HepG2 (cell line): ENCODE results near the gene R3HDM1. TPM values are rescaled to one million over a fixed set of nuclear protein-coding genes. Genes with fewer than 3 reads are reported as not detected.

Source experiments
- ATAC-seq: fragments of 200-7000 bp; cut with Tn5 transposase; 3 replicates; pipeline ENCODE4 v1.9.1; 2020; ENCODE audit warnings: mild to moderate bottlenecking, moderate library complexity
- BruUV-seq: library from RNA; stranded (reverse); fragments of 400-500 nt; replicated peaks from 2 replicates; lab custom pipeline; 2021; lab: Mats Ljungman, UMichigan
- CTCF ChIA-PET: fragments of 300-600 bp; formaldehyde crosslinking; extraction: SDS; loops from one replicate; lab custom pipeline; 2021; ENCODE audit warnings: low total read pairs, inconsistent platforms, low intra/inter-chr PET ratio; lab: Yijun Ruan, JAX
- POLR2A ChIA-PET: fragments of 350-600 bp; sonication (Branson Sonifier 250); formaldehyde crosslinking; loops from one replicate; lab custom pipeline; 2020; ENCODE audit warnings: antibody characterized with exemption, inconsistent platforms; lab: Yijun Ruan, JAX
- DNase-seq: peaks from one replicate; pipeline ENCODE4 v3.0.0-alpha.2; 2015; ENCODE audit warnings: low spot score
- FAIRE-seq: peaks from 3 replicates; lab custom pipeline; 2011; peaks lifted over from hg19 to GRCh38; lab: Jason Lieb, UNC
- H2AFZ ChIP-seq: one replicate; pipeline ENCODE4 v1.6.1; 2011; ENCODE audit warnings: low read length, inconsistent platforms
- H3K27ac ChIP-seq: fragments of 300-600 bp; 3 replicates; pipeline ENCODE4 v1.8.0; 2011; ENCODE audit warnings: mixed run types, mild to moderate bottlenecking, mixed read lengths, low read length, inconsistent platforms; ENCODE audit not compliant: insufficient read depth; ENCODE audit errors: extremely low read length
- H3K27me3 ChIP-seq, 2 experiments: fragments of 200-600 bp in 1 of 2; 2 replicates in 1 of 2; 3 replicates in 1 of 2; pipeline versions ENCODE4 v1.6.0 to v1.8.0; 2011; ENCODE audit warnings: low read length in 2 of 2, mild to moderate bottlenecking in 2 of 2, moderate library complexity in 2 of 2, inconsistent platforms in 1 of 2; ENCODE audit not compliant: insufficient read depth in 2 of 2, control insufficient read depth in 1 of 2
- H3K36me3 ChIP-seq, 2 experiments: fragments of 200-600 bp in 1 of 2; replicated peaks in 1 of 2; 2 replicates in 1 of 2; 3 replicates in 1 of 2; pipeline versions ENCODE4 v1.5.1 to v1.8.0; 2011; ENCODE audit warnings: low read length in 2 of 2, inconsistent platforms in 1 of 2; ENCODE audit not compliant: insufficient read depth in 2 of 2, control insufficient read depth in 1 of 2
- H3K4me1 ChIP-seq: 2 replicates; pipeline ENCODE4 v1.5.1; 2012; ENCODE audit warnings: low read length, inconsistent platforms; ENCODE audit not compliant: insufficient read depth
- H3K4me2 ChIP-seq: 2 replicates; pipeline ENCODE4 v1.6.0; 2011; ENCODE audit warnings: low read depth, low read length, inconsistent platforms
- H3K4me3 ChIP-seq, 3 experiments: fragments of 200-600 bp in 1 of 3; sonication (generic), shearing (Covaris generic) in 1 of 3; replicated peaks in 1 of 3; 2 replicates each; pipeline ENCODE4 v1.5.1; 2011 to 2016; ENCODE audit warnings: low read length in 3 of 3, inconsistent platforms in 2 of 3, low read depth in 2 of 3, mild to moderate bottlenecking in 2 of 3, control low read depth in 1 of 3, mixed read lengths in 1 of 3; ENCODE audit not compliant: insufficient read depth in 1 of 3
- H3K79me2 ChIP-seq: one replicate; pipeline ENCODE4 v1.6.1; 2011; ENCODE audit warnings: low read length, inconsistent platforms; ENCODE audit not compliant: insufficient read depth
- H3K9ac ChIP-seq: 2 replicates; pipeline ENCODE4 v1.6.0; 2011; ENCODE audit warnings: mild to moderate bottlenecking, low read depth, low read length, inconsistent platforms; ENCODE audit not compliant: insufficient read depth
- H3K9me3 ChIP-seq: 2 replicates; pipeline ENCODE4 v1.5.1; 2012; ENCODE audit warnings: mild to moderate bottlenecking, low read length
- H4K20me1 ChIP-seq: 2 replicates; pipeline ENCODE4 v1.6.0; 2011; ENCODE audit warnings: inconsistent platforms, mild to moderate bottlenecking, low read length, moderate library complexity; ENCODE audit not compliant: insufficient read depth
- IKZF1 ChIP-seq: fragments of 450-650 bp; IDR thresholded peaks from 2 replicates; pipeline ENCODE4 v1.7.1; 2016
- SETDB1 ChIP-seq: sonication (generic); formaldehyde crosslinking; IDR thresholded peaks from 2 replicates; pipeline ENCODE4 v1.5.1; 2020; ENCODE audit warnings: missing genetic modification reagents, mild to moderate bottlenecking, borderline replicate concordance
- TCF7L2 ChIP-seq: IDR thresholded peaks from 2 replicates; pipeline ENCODE4 v1.6.1; 2011; ENCODE audit warnings: mild to moderate bottlenecking, low read depth, low read length, moderate library complexity
- ZHX2 ChIP-seq, 2 experiments: sonication (generic) in 1 of 2; formaldehyde crosslinking in 1 of 2; IDR thresholded peaks; 2 replicates each; pipeline versions ENCODE4 v1.6.1 to v1.9.0; 2014 to 2022; ENCODE audit warnings: antibody characterized with exemption in 1 of 2, borderline replicate concordance in 1 of 2, inconsistent platforms in 1 of 2, low read depth in 1 of 2, missing genetic modification reagents in 1 of 2
- ZNF101 ChIP-seq: sonication (generic); formaldehyde crosslinking; IDR thresholded peaks from 2 replicates; pipeline ENCODE4 v1.4.0; 2020; ENCODE audit warnings: mild to moderate bottlenecking, low read depth, missing genetic modification reagents, borderline replicate concordance
- ZNF121 ChIP-seq: sonication (generic); formaldehyde crosslinking; IDR thresholded peaks from 2 replicates; pipeline ENCODE4 v1.5.0; 2020; ENCODE audit warnings: mild to moderate bottlenecking, missing genetic modification reagents
- ZNF335 ChIP-seq: sonication (generic); formaldehyde crosslinking; IDR thresholded peaks from 2 replicates; pipeline ENCODE4 v1.4.0; 2020; ENCODE audit warnings: missing genetic modification reagents
- ZNF550 ChIP-seq: sonication (generic); formaldehyde crosslinking; IDR thresholded peaks from 2 replicates; pipeline ENCODE4 v1.4.0; 2020; ENCODE audit warnings: mild to moderate bottlenecking, missing genetic modification reagents, borderline replicate concordance
- ZNF558 ChIP-seq: sonication (generic); formaldehyde crosslinking; IDR thresholded peaks from 2 replicates; pipeline ENCODE4 v1.9.0; 2022; ENCODE audit warnings: mild to moderate bottlenecking, missing genetic modification reagents, borderline replicate concordance
- ZNF780A ChIP-seq: sonication (generic); formaldehyde crosslinking; IDR thresholded peaks from 2 replicates; pipeline ENCODE4 v1.8.0; 2022; ENCODE audit warnings: mild to moderate bottlenecking, missing genetic modification reagents, moderate library complexity
- in situ Hi-C: cut with HindIII; loops from 2 replicates; pipeline ENCODE4 v1.10.0; 2017; ENCODE audit warnings: low pct_unique_long_range_greater_than_20kb; ENCODE audit not compliant: extremely low pct_ligation_motif_present
- intact Hi-C: fragments of 100-400 bp; cut with micrococcal nuclease; formaldehyde crosslinking; loops from one replicate; pipeline ENCODE4 v1.10.0; 2022; ENCODE audit not compliant: unreplicated experiment
- polyA plus RNA-seq, 8 experiments: library from polyadenylated mRNA; depleted of rRNA in 3 of 8; stranded (reverse) in 7 of 8; unstranded in 1 of 8; fragments of >200 nt; fragmentation: Illumina TruSeq in 4 of 8; extraction: Trizol in 4 of 8; gene quantifications; 2 replicates each; pipeline versions ENCODE4 v1.2.1 to v1.2.3, GENCODE V29; 2011 to 2016; ENCODE audit warnings: low read depth in 4 of 8, missing spikeins in 1 of 8, mixed read lengths in 1 of 8; ENCODE audit not compliant: insufficient read depth in 1 of 8
- total RNA-seq, 5 experiments: library from RNA; depleted of rRNA; stranded (reverse); fragments of >200 nt; fragmentation: Illumina TruSeq; extraction: Trizol; gene quantifications; 2 replicates each; pipeline ENCODE4 v1.2.3, GENCODE V29; 2016; ENCODE audit warnings: low read depth in 1 of 5
- TF ChIP-seq, protein P1 (sequence below): IDR thresholded peaks from 2 replicates; pipeline ENCODE4 v1.6.1; 2012; ENCODE audit warnings: low read depth, low read length, improper control_type of control experiment

R3HDM1 gene
- total and polyA plus RNA-seq, 2 of the 13 experiments (the other 11 are each of a cell fraction or from before 2014, with no cell fraction given), result 15.7 to 54.3 TPM

DNA sequence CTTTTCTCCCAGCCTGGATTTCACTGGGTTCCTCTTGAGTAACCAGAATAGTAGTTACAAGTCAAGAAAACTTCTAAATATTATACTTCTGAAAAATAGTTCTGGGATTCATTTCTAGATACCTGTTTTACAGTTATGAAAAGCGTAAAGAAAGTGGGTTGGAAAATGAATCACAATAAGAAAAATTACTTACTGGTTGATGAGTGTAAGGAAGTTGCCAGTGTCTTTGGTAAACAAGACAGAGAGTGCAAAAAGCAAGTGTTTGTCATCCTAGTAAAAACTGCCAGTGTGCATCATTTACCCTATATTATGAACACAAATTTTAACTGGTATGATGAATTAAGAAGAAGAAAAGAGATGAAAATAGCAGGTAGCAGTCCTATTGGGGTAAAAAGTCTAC is 88.9 kb downstream of the R3HDM1 start (continued):
- TF ChIP-seq ZHX2 (IDR thresholded peaks at IDR 0.05; ENCODE audit: low read depth) (no peak), ZHX2 (CRISPR knock-in tag; IDR thresholded peaks at IDR 0.05; ENCODE audit: borderline replicate concordance) (no peak)

GRCh38 chr2:135629520-135629919 is 98.2 kb downstream of the R3HDM1 start:
- POLR2A ChIA-PET, result no interaction called here
- Histone ChIP-seq H3K9ac (no peak overlapping the region), H3K27ac (no peak overlapping the region), H3K27me3 (no peaks in the 10 kb centered on the region), H3K4me1 (no peaks in the 10 kb centered on the region), H3K4me2 (no peak overlapping the region), H3K9me3 (no peaks in the 10 kb centered on the region), H3K4me3 (no peak overlapping the region), H3K36me3 (no peaks in the 10 kb centered on the region; a peak in 3 of 5 replicates), H2AFZ (no peak overlapping the region), H3K79me2 (no peaks in the 10 kb centered on the region), H4K20me1 (no peaks in the 10 kb centered on the region)
- BruUV-seq, result no TSS peak
- no peak for DNase-seq
- CTCF ChIA-PET, result no interaction called here
- in situ Hi-C loops (no loop called here), intact Hi-C loops (no loop called here)
- no peak for FAIRE-seq
- ATAC-seq, result no peak
- no peak for TF ChIP-seq IKZF1
- no peak for TF ChIP-seq TCF7L2
- no peak for TF ChIP-seq ZNF558 (CRISPR knock-in tag)
- TF ChIP-seq ZNF335 (CRISPR knock-in tag), result no peak
- no peak for TF ChIP-seq ZNF101 (CRISPR knock-in tag)
- TF ChIP-seq, protein P1, sequence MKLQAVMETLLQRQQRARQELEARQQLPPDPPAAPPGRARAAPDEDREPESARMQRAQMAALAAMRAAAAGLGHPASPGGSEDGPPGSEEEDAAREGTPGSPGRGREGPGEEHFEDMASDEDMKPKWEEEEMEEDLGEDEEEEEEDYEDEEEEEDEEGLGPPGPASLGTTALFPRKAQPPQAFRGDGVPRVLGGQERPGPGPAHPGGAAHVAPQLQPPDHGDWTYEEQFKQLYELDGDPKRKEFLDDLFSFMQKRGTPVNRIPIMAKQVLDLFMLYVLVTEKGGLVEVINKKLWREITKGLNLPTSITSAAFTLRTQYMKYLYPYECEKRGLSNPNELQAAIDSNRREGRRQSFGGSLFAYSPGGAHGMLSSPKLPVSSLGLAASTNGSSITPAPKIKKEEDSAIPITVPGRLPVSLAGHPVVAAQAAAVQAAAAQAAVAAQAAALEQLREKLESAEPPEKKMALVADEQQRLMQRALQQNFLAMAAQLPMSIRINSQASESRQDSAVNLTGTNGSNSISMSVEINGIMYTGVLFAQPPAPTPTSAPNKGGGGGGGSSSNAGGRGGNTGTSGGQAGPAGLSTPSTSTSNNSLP, result no peak
- no peak for TF ChIP-seq ZNF780A
- no peak for TF ChIP-seq ZNF121 (CRISPR knock-in tag)
- TF ChIP-seq SETDB1 (CRISPR knock-in tag), result no peak
- TF ChIP-seq ZNF550 (CRISPR knock-in tag), result no peak
